GM23338 (cell line): ENCODE data around the gene RUSC1. TPM values are rescaled to one million over a fixed set of nuclear protein-coding genes. Genes with fewer than 3 reads are reported as not detected.
A peak's percentile ranks its signal among the peaks of the same experiment; 100 is the strongest.

Experiments
- ATAC-seq: fragments of 200-7000 bp; cut with Tn5 transposase; 3 replicates; pipeline ENCODE4 v1.9.1; 2020
- DNase-seq: peaks from one replicate; pipeline ENCODE4 v3.0.0-alpha.2; 2015; ENCODE audit warnings: low spot score
- H2AFZ ChIP-seq: fragments of 200-600 bp; sonication (generic); 2 replicates; pipeline ENCODE4 v1.8.0; 2016; ENCODE audit warnings: antibody characterized with exemption, mild to moderate bottlenecking, moderate library complexity
- H3F3A ChIP-seq: fragments of 200-600 bp; sonication (generic); replicated peaks from 2 replicates; pipeline ENCODE4 v1.8.0; 2017; ENCODE audit warnings: antibody characterized with exemption, mixed run types, low read depth
- H3K27ac ChIP-seq: fragments of 200-600 bp; sonication (generic); 2 replicates; pipeline ENCODE4 v1.6.1; 2016; ENCODE audit warnings: low read depth
- H3K27me3 ChIP-seq: fragments of 200-600 bp; sonication (generic); 2 replicates; pipeline ENCODE4 v1.8.0; 2016; ENCODE audit warnings: mild to moderate bottlenecking, mixed run types, moderate library complexity; ENCODE audit not compliant: insufficient read depth
- H3K36me3 ChIP-seq: fragments of 200-600 bp; sonication (generic); 2 replicates; pipeline ENCODE4 v1.8.0; 2016; ENCODE audit warnings: mild to moderate bottlenecking; ENCODE audit not compliant: insufficient read depth
- H3K4me1 ChIP-seq: fragments of 200-600 bp; sonication (generic); 2 replicates; pipeline ENCODE4 v1.8.0; 2016; ENCODE audit warnings: mild to moderate bottlenecking, moderate library complexity; ENCODE audit not compliant: insufficient read depth
- H3K4me2 ChIP-seq: fragments of 200-600 bp; sonication (generic); 2 replicates; pipeline ENCODE4 v1.7.1; 2017; ENCODE audit warnings: mixed run types
- H3K4me3 ChIP-seq: fragments of 200-600 bp; sonication (generic); 2 replicates; pipeline ENCODE4 v1.6.1; 2016; ENCODE audit warnings: mixed run types
- H3K79me2 ChIP-seq: fragments of 200-600 bp; sonication (generic); replicated peaks from 2 replicates; pipeline ENCODE4 v1.8.0; 2017; ENCODE audit warnings: mild to moderate bottlenecking; ENCODE audit not compliant: insufficient read depth
- H3K9me2 ChIP-seq: fragments of 200-600 bp; sonication (generic); 2 replicates; pipeline ENCODE4 v1.8.0; 2017; ENCODE audit not compliant: insufficient read depth
- H4K20me1 ChIP-seq: fragments of 200-600 bp; sonication (generic); replicated peaks from 2 replicates; pipeline ENCODE4 v1.8.0; 2017; ENCODE audit warnings: mild to moderate bottlenecking; ENCODE audit not compliant: insufficient read depth
- H3K27ac Mint-ChIP-seq: 2 replicates; pipeline ENCODE4 v1.8.0; 2020; ENCODE audit warnings: inconsistent platforms, mild to moderate bottlenecking, moderate library complexity, mixed read lengths
- H3K27me3 Mint-ChIP-seq: 3 replicates; pipeline ENCODE4 v1.8.0; 2022; ENCODE audit warnings: low read depth, mild to moderate bottlenecking, moderate library complexity, mixed read lengths, inconsistent platforms; ENCODE audit not compliant: insufficient read depth, poor library complexity
- H3K36me3 Mint-ChIP-seq: 3 replicates; pipeline ENCODE4 v1.8.0; 2021; ENCODE audit warnings: low read depth, mild to moderate bottlenecking, inconsistent platforms, moderate library complexity, mixed read lengths
- H3K4me1 Mint-ChIP-seq: 3 replicates; pipeline ENCODE4 v1.8.0; 2020; ENCODE audit warnings: mild to moderate bottlenecking, inconsistent platforms, mixed read lengths
- H3K4me3 Mint-ChIP-seq: 3 replicates; pipeline ENCODE4 v1.8.0; 2021; ENCODE audit warnings: moderate library complexity, mild to moderate bottlenecking, inconsistent platforms, mixed read lengths
- H3K9me3 Mint-ChIP-seq: 3 replicates; pipeline ENCODE4 v1.8.0; 2020; ENCODE audit warnings: moderate library complexity, mild to moderate bottlenecking, inconsistent platforms, mixed read lengths
- CREB1 ChIP-seq: fragments of 250-450 bp; sonication (Bioruptor Pico); IDR thresholded peaks from 2 replicates; pipeline ENCODE4 v1.5.0; 2020; ENCODE audit warnings: low read depth, mild to moderate bottlenecking, moderate library complexity
- CTCF ChIP-seq, 2 experiments: fragments of 200-600 bp in 1 of 2; sonication (generic) in 1 of 2; conservative IDR thresholded peaks; 2 replicates each; pipeline versions ENCODE4 v1.5.1 to v1.6.1; 2016 to 2017; ENCODE audit warnings: antibody characterized with exemption in 2 of 2, low read depth in 2 of 2, mild to moderate bottlenecking in 2 of 2, moderate library complexity in 1 of 2
- ETS1 ChIP-seq: IDR thresholded peaks from 2 replicates; pipeline ENCODE4 v1.6.1; 2016; ENCODE audit warnings: antibody characterized with exemption
- EZH2 ChIP-seq: fragments of 200-600 bp; sonication (generic); IDR thresholded peaks from one replicate; pipeline ENCODE4 v1.8.0; 2017; ENCODE audit warnings: antibody characterized with exemption, mild to moderate bottlenecking, low read depth; ENCODE audit not compliant: unreplicated experiment
- NANOG ChIP-seq: IDR thresholded peaks from 2 replicates; pipeline ENCODE4 v1.6.1; 2016; ENCODE audit warnings: antibody characterized with exemption, borderline replicate concordance
- POLR2AphosphoS5 ChIP-seq: IDR thresholded peaks from 2 replicates; pipeline ENCODE4 v1.6.1; 2016; ENCODE audit warnings: antibody characterized with exemption, low read depth
- ZNF114 ChIP-seq: fragments of 250-450 bp; sonication (Bioruptor Pico); IDR thresholded peaks from 2 replicates; pipeline ENCODE4 v1.5.0; 2020; ENCODE audit warnings: mild to moderate bottlenecking, moderate library complexity
- polyA plus RNA-seq: library from polyadenylated mRNA; unstranded; fragments of >200 nt; fragmentation: Nextera tagmentation; extraction: Ambion mirVana; gene quantifications from 2 replicates; pipeline ENCODE4 v1.2.1, GENCODE V29; 2016
- total RNA-seq: library from RNA; depleted of rRNA; stranded (reverse); fragments of >200 nt; shearing (Covaris generic); gene quantifications from 2 replicates; pipeline ENCODE4 v1.2.3, GENCODE V29; 2014

The RUSC1 gene
- total and polyA plus RNA-seq, 2 experiments from 2014 or later: 53.4 to 87.7 TPM

- H3K79me2 ChIP-seq: 0 out of 2 replicates have a peak, but pooled peaks cover 5% of the 10 kb centered on the region
- ATAC-seq (peak; percentile 44), DNase-seq (peak; percentile 94)
- peaks cover 7% of the 10 kb centered on the region for H3K27me3 ChIP-seq
- no peaks in the 10 kb centered on the region for H3K9me2 ChIP-seq
- peaks cover 26% of the 10 kb centered on the region for H3F3A ChIP-seq
- TF ChIP-seq CREB1 (CRISPR knock-in tag): 0 out of 2 replicates have a peak, but pooled peaks have one; percentile 6
- no peak for TF ChIP-seq ZNF114 (CRISPR knock-in tag)
- no peak; the same call in 1 of the 2 replicates for TF ChIP-seq ETS1
- TF ChIP-seq NANOG: 0 out of 2 replicates have a peak, but pooled peaks have one; percentile 15
- peak; percentile 53 to 67 for TF ChIP-seq CTCF (conservative IDR thresholded peaks at IDR 0.05; ENCODE audit: low read depth in 2 of 2)
- no peak; the same call in 1 of the 2 replicates for TF ChIP-seq POLR2AphosphoS5
- H3K4me2 ChIP-seq: peak overlapping the region; percentile 99
- H3K36me3 ChIP-seq: peaks cover 16% of the 10 kb centered on the region
- peak overlapping the region; percentile 68; the same call in 1 of the 2 replicates for H3K27ac Mint-ChIP-seq
- H3K27me3 Mint-ChIP-seq: peaks cover 18% of the 10 kb centered on the region
- H3K4me1 Mint-ChIP-seq: peaks cover 31% of the 10 kb centered on the region
- H3K9me3 Mint-ChIP-seq: no peaks in the 10 kb centered on the region
- peak overlapping the region; percentile 99 for H3K4me3 ChIP-seq
- H2AFZ ChIP-seq: peak overlapping the region; percentile 95
- H3K27ac ChIP-seq: peak overlapping the region; percentile 78
- peak overlapping the region; percentile 95 for H3K4me3 Mint-ChIP-seq
- no peaks in the 10 kb centered on the region; the same call in 1 of the 2 replicates for H4K20me1 ChIP-seq
- peaks cover 22% of the 10 kb centered on the region for H3K36me3 Mint-ChIP-seq
- peaks cover 24% of the 10 kb centered on the region for H3K4me1 ChIP-seq
These were observed 4.3 kb downstream of the RUSC1 start for GRCh38 chr1:155324717-155325602.

GRCh38 chr1:155325603-155325893 is 4.9 kb downstream of the RUSC1 start:
- peak overlapping the region; percentile 99 for H3K4me3 ChIP-seq
- H3K27ac ChIP-seq: no peak overlapping the region
- H3K36me3 Mint-ChIP-seq: peaks cover 21% of the 10 kb centered on the region

More at GRCh38 chr1:155325603-155325893, 4.9 kb downstream of the RUSC1 start:
- Histone ChIP-seq H3K4me1 (peaks cover 19% of the 10 kb centered on the region), H3K9me2 (no peaks in the 10 kb centered on the region), H3F3A (peaks cover 22% of the 10 kb centered on the region), H3K79me2 (0 out of 2 replicates have a peak, but pooled peaks cover 5% of the 10 kb centered on the region), H3K27me3 (peaks cover 7% of the 10 kb centered on the region), H3K4me2 (peak overlapping the region; percentile 99), H3K36me3 (peaks cover 16% of the 10 kb centered on the region), H4K20me1 (no peaks in the 10 kb centered on the region; the same call in 1 of the 2 replicates), H2AFZ (no peak overlapping the region)
- DNase-seq (no peak), ATAC-seq (no peak)
- H3K27me3 Mint-ChIP-seq: peaks cover 16% of the 10 kb centered on the region
- no peaks in the 10 kb centered on the region for H3K9me3 Mint-ChIP-seq
- no peak overlapping the region for H3K27ac Mint-ChIP-seq
- peak overlapping the region; percentile 95 for H3K4me3 Mint-ChIP-seq
- peaks cover 25% of the 10 kb centered on the region for H3K4me1 Mint-ChIP-seq
- TF ChIP-seq EZH2 (no peak), ETS1 (no peak), NANOG (no peak)
